ENCODE results near the gene AIG1.

The AIG1 gene

DNA sequence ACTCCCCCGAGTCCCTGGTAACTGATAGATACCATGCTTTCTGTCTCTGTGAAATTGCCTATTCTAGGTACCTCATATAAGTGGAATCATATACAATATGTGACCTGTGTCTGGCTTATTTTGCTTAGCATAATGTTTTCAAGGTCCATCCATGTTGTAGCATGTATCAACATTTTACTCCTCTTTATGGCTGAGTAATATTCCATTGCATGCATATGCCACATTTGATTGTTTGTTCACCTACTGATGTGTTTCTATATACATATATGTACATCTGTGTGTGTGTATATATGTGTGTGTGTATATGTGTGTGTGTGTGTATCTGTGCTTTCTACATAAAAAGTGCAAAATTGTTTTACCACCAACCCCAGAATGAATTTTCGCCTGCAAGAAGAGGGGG is 270.7 kb downstream of the AIG1 start:
- ATAC-seq (ENCODE audit: insufficient read depth, low read depth) (no peak), DNase-seq (no peak)
- no peak overlapping the region for H2AFZ ChIP-seq (ENCODE audit: low read depth, low read length)
- no peaks in the 10 kb centered on the region for H3K36me3 ChIP-seq (ENCODE audit: insufficient read depth, low read length)
- no peaks in the 10 kb centered on the region for H3K79me2 ChIP-seq (ENCODE audit: insufficient read depth, low read length)
- H4K20me1 ChIP-seq (ENCODE audit: insufficient read depth, low read length): no peaks in the 10 kb centered on the region
- H3K4me1 ChIP-seq (ENCODE audit: insufficient read depth, low read length): no peaks in the 10 kb centered on the region
- no peaks in the 10 kb centered on the region for H3K27me3 ChIP-seq (ENCODE audit: insufficient read depth, low read length, poor library complexity)
- H3K4me2 ChIP-seq (ENCODE audit: insufficient read depth, low read length): no peak overlapping the region
- no peak overlapping the region for H3K9ac ChIP-seq (ENCODE audit: low read depth, low read length)
- H3K27ac ChIP-seq (ENCODE audit: low read length): no peak overlapping the region
- H3K9me3 ChIP-seq (ENCODE audit: insufficient read depth, low read length, severe bottlenecking): no peaks in the 10 kb centered on the region
- no peak overlapping the region for H3K4me3 ChIP-seq (ENCODE audit: low read depth in 1 of 2, low read length in 2 of 2)
- TF ChIP-seq EZH2 (IDR thresholded peaks at IDR 0.05; ENCODE audit: borderline replicate concordance, low read depth, low read length, severe bottlenecking): no peak
- TF ChIP-seq, protein P1, sequence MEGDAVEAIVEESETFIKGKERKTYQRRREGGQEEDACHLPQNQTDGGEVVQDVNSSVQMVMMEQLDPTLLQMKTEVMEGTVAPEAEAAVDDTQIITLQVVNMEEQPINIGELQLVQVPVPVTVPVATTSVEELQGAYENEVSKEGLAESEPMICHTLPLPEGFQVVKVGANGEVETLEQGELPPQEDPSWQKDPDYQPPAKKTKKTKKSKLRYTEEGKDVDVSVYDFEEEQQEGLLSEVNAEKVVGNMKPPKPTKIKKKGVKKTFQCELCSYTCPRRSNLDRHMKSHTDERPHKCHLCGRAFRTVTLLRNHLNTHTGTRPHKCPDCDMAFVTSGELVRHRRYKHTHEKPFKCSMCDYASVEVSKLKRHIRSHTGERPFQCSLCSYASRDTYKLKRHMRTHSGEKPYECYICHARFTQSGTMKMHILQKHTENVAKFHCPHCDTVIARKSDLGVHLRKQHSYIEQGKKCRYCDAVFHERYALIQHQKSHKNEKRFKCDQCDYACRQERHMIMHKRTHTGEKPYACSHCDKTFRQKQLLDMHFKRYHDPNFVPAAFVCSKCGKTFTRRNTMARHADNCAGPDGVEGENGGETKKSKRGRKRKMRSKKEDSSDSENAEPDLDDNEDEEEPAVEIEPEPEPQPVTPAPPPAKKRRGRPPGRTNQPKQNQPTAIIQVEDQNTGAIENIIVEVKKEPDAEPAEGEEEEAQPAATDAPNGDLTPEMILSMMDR (IDR thresholded peaks at IDR 0.05; ENCODE audit: borderline replicate concordance, extremely low read depth, low read length, poor library complexity, severe bottlenecking): no peak

DNA sequence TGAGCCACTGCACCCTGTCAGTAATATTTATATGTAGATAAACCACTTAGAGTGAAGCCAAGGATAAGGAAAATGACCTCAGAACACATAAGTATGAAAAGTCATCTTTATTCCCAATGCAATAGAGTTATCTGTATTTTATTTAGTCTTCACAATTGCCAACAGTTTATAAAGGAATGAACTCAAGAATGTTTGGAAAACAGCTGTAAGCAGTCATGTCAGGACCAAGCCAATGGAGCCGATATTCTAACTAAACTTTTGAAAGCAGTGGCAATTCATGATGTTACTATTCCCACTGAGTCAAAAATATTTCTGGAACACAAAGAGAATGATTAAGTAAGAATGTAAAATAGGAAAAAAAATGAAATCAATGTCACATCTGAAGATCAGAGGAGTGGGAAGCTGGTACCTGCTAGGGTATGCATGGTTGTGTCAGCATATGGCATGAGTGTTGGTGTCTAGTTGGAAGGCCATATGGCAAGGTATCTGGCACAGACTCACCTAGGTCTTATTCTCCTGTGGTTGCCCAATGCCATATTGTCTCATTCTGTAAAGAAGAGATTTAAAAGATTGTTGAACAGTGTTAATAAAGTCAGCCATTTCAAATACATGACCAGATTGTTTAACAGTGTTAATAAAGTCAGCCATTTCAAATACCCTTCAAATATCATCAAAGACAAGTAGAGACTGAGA is 271.6 kb downstream of the AIG1 start:
- H3K79me2 ChIP-seq (ENCODE audit: insufficient read depth, low read length): no peaks in the 10 kb centered on the region
- H3K4me2 ChIP-seq (ENCODE audit: insufficient read depth, low read length): no peak overlapping the region
- H3K4me3 ChIP-seq (ENCODE audit: low read depth in 1 of 2, low read length in 2 of 2): no peak overlapping the region
- DNase-seq: no peak
- H3K9ac ChIP-seq (ENCODE audit: low read depth, low read length): no peak overlapping the region
- TF ChIP-seq, protein P1 (IDR thresholded peaks at IDR 0.05; ENCODE audit: borderline replicate concordance, extremely low read depth, low read length, poor library complexity, severe bottlenecking): no peak
- TF ChIP-seq EZH2 (IDR thresholded peaks at IDR 0.05; ENCODE audit: borderline replicate concordance, low read depth, low read length, severe bottlenecking): no peak
- H3K4me1 ChIP-seq (ENCODE audit: insufficient read depth, low read length): no peaks in the 10 kb centered on the region
- H3K27me3 ChIP-seq (ENCODE audit: insufficient read depth, low read length, poor library complexity): no peaks in the 10 kb centered on the region
- ATAC-seq (ENCODE audit: insufficient read depth, low read depth): no peak
- H3K9me3 ChIP-seq (ENCODE audit: insufficient read depth, low read length, severe bottlenecking): no peaks in the 10 kb centered on the region
- H3K36me3 ChIP-seq (ENCODE audit: insufficient read depth, low read length): no peaks in the 10 kb centered on the region
- H4K20me1 ChIP-seq (ENCODE audit: insufficient read depth, low read length): no peaks in the 10 kb centered on the region
- no peak overlapping the region for H3K27ac ChIP-seq (ENCODE audit: low read length)
- H2AFZ ChIP-seq (ENCODE audit: low read depth, low read length): no peak overlapping the region

DNA sequence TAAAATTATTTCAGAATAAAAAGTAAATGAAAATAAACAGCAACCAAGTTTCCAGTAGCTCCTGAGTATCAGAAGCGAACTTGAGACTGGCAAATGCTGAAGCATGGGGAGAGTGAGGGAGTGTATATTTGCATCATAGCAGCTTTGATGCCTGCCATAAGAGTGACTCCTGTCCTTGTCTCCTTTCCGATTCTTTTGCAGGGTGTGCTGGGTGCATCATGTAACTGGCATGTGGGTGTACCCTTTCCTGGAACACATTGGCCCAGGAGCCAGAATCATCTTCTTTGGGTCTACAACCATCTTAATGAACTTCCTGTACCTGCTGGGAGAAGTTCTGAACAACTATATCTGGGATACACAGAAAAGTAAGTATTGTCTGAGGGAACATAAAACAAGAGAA is 272.4 kb downstream of the AIG1 start:
- no peaks in the 10 kb centered on the region for H3K36me3 ChIP-seq (ENCODE audit: insufficient read depth, low read length)
- H3K4me2 ChIP-seq (ENCODE audit: insufficient read depth, low read length): no peak overlapping the region
- H3K79me2 ChIP-seq (ENCODE audit: insufficient read depth, low read length): no peaks in the 10 kb centered on the region
- no peak for DNase-seq
- H3K9ac ChIP-seq (ENCODE audit: low read depth, low read length): no peak overlapping the region
- no peaks in the 10 kb centered on the region for H3K27me3 ChIP-seq (ENCODE audit: insufficient read depth, low read length, poor library complexity)
- no peak overlapping the region for H3K4me3 ChIP-seq (ENCODE audit: low read depth in 1 of 2, low read length in 2 of 2)
- H3K27ac ChIP-seq (ENCODE audit: low read length): no peak overlapping the region
- H2AFZ ChIP-seq (ENCODE audit: low read depth, low read length): no peak overlapping the region
- H3K4me1 ChIP-seq (ENCODE audit: insufficient read depth, low read length): no peaks in the 10 kb centered on the region
- no peaks in the 10 kb centered on the region for H3K9me3 ChIP-seq (ENCODE audit: insufficient read depth, low read length, severe bottlenecking)
- TF ChIP-seq, protein P1 (IDR thresholded peaks at IDR 0.05; ENCODE audit: borderline replicate concordance, extremely low read depth, low read length, poor library complexity, severe bottlenecking): no peak
- no peak for TF ChIP-seq EZH2 (IDR thresholded peaks at IDR 0.05; ENCODE audit: borderline replicate concordance, low read depth, low read length, severe bottlenecking)
- H4K20me1 ChIP-seq (ENCODE audit: insufficient read depth, low read length): no peaks in the 10 kb centered on the region
- ATAC-seq (ENCODE audit: insufficient read depth, low read depth): no peak
